ENCODE data around the gene DCLK1. TPM values are rescaled to one million over a fixed set of nuclear protein-coding genes. Genes with fewer than 3 reads are reported as not detected.

The DCLK1 gene
- total RNA-seq, 4 donors from 2014 or later = 1.1 to 10.8 (median 6.7) TPM

GRCh38 chr13:35872369-35872768 lies 258.8 kb downstream of the DCLK1 start:
- in situ Hi-C loops (cut with MboI; ENCODE audit: low pct_ligation_motif_present in 1 of 4, low pct_unique_long_range_greater_than_20kb in 1 of 4, low sequenced_read_pairs in 3 of 4) (no loop called here), intact Hi-C loops (cut with DNase I; ENCODE audit: low total_unique reads) (no loop called here)
- 86 to 90% methylated on average over 2 of the region's 2 CpGs for WGBS, 2 donors (ENCODE audit: low coverage in 1 of 2)
- no peak for TF ChIP-seq EP300 (IDR thresholded peaks at IDR 0.05; ENCODE audit: low read depth)
- TF ChIP-seq, protein P1, sequence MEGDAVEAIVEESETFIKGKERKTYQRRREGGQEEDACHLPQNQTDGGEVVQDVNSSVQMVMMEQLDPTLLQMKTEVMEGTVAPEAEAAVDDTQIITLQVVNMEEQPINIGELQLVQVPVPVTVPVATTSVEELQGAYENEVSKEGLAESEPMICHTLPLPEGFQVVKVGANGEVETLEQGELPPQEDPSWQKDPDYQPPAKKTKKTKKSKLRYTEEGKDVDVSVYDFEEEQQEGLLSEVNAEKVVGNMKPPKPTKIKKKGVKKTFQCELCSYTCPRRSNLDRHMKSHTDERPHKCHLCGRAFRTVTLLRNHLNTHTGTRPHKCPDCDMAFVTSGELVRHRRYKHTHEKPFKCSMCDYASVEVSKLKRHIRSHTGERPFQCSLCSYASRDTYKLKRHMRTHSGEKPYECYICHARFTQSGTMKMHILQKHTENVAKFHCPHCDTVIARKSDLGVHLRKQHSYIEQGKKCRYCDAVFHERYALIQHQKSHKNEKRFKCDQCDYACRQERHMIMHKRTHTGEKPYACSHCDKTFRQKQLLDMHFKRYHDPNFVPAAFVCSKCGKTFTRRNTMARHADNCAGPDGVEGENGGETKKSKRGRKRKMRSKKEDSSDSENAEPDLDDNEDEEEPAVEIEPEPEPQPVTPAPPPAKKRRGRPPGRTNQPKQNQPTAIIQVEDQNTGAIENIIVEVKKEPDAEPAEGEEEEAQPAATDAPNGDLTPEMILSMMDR (IDR thresholded peaks at IDR 0.05) = no peak
- no peak for TF ChIP-seq POLR2AphosphoS5 (IDR thresholded peaks at IDR 0.05)
- no peak for TF ChIP-seq POLR2A (IDR thresholded peaks at IDR 0.05)
- no peak overlapping the region for H3K27ac ChIP-seq
- H3K4me3 ChIP-seq = no peak overlapping the region
- H3K9me3 ChIP-seq = no peaks in the 10 kb centered on the region
- H3K36me3 ChIP-seq = no peaks in the 10 kb centered on the region
- no peaks in the 10 kb centered on the region for H3K4me1 ChIP-seq
- H3K27me3 ChIP-seq = no peaks in the 10 kb centered on the region
- DNase-seq = no peak

GRCh38 chr13:35871561-35871960 lies 259.6 kb downstream of the DCLK1 start:
- Histone ChIP-seq H3K27me3 (no peaks in the 10 kb centered on the region), H3K9me3 (no peaks in the 10 kb centered on the region), H3K4me1 (no peaks in the 10 kb centered on the region), H3K36me3 (no peaks in the 10 kb centered on the region), H3K4me3 (no peak overlapping the region), H3K27ac (no peak overlapping the region)
- 74% methylated on average over 2 of the region's 2 CpGs; no CpG with 5 or more reads in 1 of the 2 donors for WGBS, 2 donors (ENCODE audit: low coverage in 1 of 2)
- TF ChIP-seq POLR2A (IDR thresholded peaks at IDR 0.05) = no peak
- no peak for DNase-seq
- in situ Hi-C loops (cut with MboI; ENCODE audit: low pct_ligation_motif_present in 1 of 4, low pct_unique_long_range_greater_than_20kb in 1 of 4, low sequenced_read_pairs in 3 of 4) = no loop called here
- intact Hi-C loops (cut with DNase I; ENCODE audit: low total_unique reads) = no loop called here

DNA sequence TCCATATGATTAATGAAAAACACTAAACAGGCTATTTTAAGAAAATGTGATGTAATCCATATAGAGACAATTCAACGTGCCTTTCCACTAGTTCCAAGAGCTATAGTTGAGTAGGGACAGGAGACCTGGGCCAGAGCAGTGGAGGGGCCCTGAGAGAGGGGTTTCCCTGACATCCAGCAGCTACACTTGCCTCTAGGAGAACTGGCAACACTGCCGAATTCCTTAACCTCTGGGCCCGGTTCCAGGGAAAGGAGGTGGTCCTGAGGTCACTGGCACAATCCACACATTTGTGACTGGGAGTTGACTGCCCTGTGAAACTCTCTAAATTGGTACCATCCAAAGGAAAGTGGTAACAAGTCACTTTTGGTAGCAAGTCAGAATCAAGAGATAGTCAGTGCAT lies 264.4 kb downstream of the DCLK1 start:
- no peaks in the 10 kb centered on the region for H3K27me3 ChIP-seq
- no peaks in the 10 kb centered on the region for H3K9me3 ChIP-seq
- DNase-seq = no peak
- in situ Hi-C loops (cut with MboI; ENCODE audit: low pct_ligation_motif_present in 1 of 4, low pct_unique_long_range_greater_than_20kb in 1 of 4, low sequenced_read_pairs in 3 of 4) = no loop called here
- intact Hi-C loops (cut with DNase I; ENCODE audit: low total_unique reads) = no loop called here
- no peak overlapping the region for H3K4me3 ChIP-seq
- H3K4me1 ChIP-seq = no peaks in the 10 kb centered on the region
- WGBS, 2 donors (ENCODE audit: low coverage in 1 of 2) = 29 to 49% methylated on average over 1 to 3 of the region's 3 CpGs
- no peak for TF ChIP-seq EP300 (IDR thresholded peaks at IDR 0.05; ENCODE audit: low read depth)
- no peak for TF ChIP-seq POLR2AphosphoS5 (IDR thresholded peaks at IDR 0.05)
- TF ChIP-seq POLR2A (IDR thresholded peaks at IDR 0.05) = no peak
- TF ChIP-seq, protein P1 (IDR thresholded peaks at IDR 0.05) = no peak
- no peaks in the 10 kb centered on the region for H3K36me3 ChIP-seq
- no peak overlapping the region for H3K27ac ChIP-seq

- H3K4me1 ChIP-seq = no peaks in the 10 kb centered on the region
- H3K9me3 ChIP-seq = no peaks in the 10 kb centered on the region
- DNase-seq = no peak
- no peaks in the 10 kb centered on the region for H3K36me3 ChIP-seq
- in situ Hi-C loops (cut with MboI; ENCODE audit: low pct_ligation_motif_present in 1 of 4, low pct_unique_long_range_greater_than_20kb in 1 of 4, low sequenced_read_pairs in 3 of 4) = no loop called here
- H3K27ac ChIP-seq = no peak overlapping the region
- no peaks in the 10 kb centered on the region for H3K27me3 ChIP-seq
- TF ChIP-seq EP300 (IDR thresholded peaks at IDR 0.05; ENCODE audit: low read depth) (no peak), POLR2AphosphoS5 (IDR thresholded peaks at IDR 0.05) (no peak), POLR2A (IDR thresholded peaks at IDR 0.05) (no peak)
- TF ChIP-seq, protein P1 (IDR thresholded peaks at IDR 0.05) = no peak
- 67 to 77% methylated on average over 2 to 4 of the region's 4 CpGs for WGBS, 2 donors (ENCODE audit: low coverage in 1 of 2)
- intact Hi-C loops (cut with DNase I; ENCODE audit: low total_unique reads) = no loop called here
- no peak overlapping the region for H3K4me3 ChIP-seq
Measured at GRCh38 chr13:35865341-35866240, 265.6 kb downstream of the DCLK1 start.
